Endometrial microvascular endothelial cells (primary cell): ENCODE results near the gene LAMB2. TPM values are rescaled to one million over a fixed set of nuclear protein-coding genes. Genes with fewer than 3 reads are reported as not detected.

Source experiments
- in situ Hi-C: cut with HindIII; loops from 2 replicates; pipeline ENCODE4 v1.10.0; 2017; ENCODE audit warnings: low sequenced_read_pairs, low pct_unique_long_range_greater_than_20kb; ENCODE audit errors: inconsistent ontology term
- total RNA-seq: library from RNA; depleted of rRNA; stranded (reverse); fragments of >200 nt; gene quantifications from one replicate; pipeline ENCODE4 v1.2.3, GENCODE V29; 2015; ENCODE audit errors: inconsistent ontology term

LAMB2 gene
- total RNA-seq = 315 TPM

- in situ Hi-C loops = no loop called here
Measured at GRCh38 chr3:49132437-49133225, at the start of gene LAMB2. Gene LAMB2 (minus strand): TSS chr3:49133050. CDS start chr3:49132867, 183 bp downstream.

GRCh38 chr3:49181351-49181750 lies 48.5 kb upstream of the LAMB2 start:
- in situ Hi-C loops = no loop called here

GRCh38 chr3:49180116-49180515 lies 47.3 kb upstream of the LAMB2 start:
- in situ Hi-C loops = no loop called here

- in situ Hi-C loops = no loop called here
Measured at GRCh38 chr3:49177073-49177472, 44.2 kb upstream of the LAMB2 start.

- in situ Hi-C loops = no loop called here
Measured at GRCh38 chr3:49175530-49175929, 42.7 kb upstream of the LAMB2 start.

GRCh38 chr3:49174397-49174985 lies 41.6 kb upstream of the LAMB2 start:
- in situ Hi-C loops = no loop called here

- in situ Hi-C loops = no loop called here
Measured at GRCh38 chr3:49173792-49174170, 40.9 kb upstream of the LAMB2 start.

- in situ Hi-C loops = no loop called here
Measured at GRCh38 chr3:49173116-49173791, 40.4 kb upstream of the LAMB2 start.

GRCh38 chr3:49172551-49173041 lies 39.7 kb upstream of the LAMB2 start:
- in situ Hi-C loops = no loop called here

- in situ Hi-C loops = no loop called here
Measured at GRCh38 chr3:49171775-49172500, 39.1 kb upstream of the LAMB2 start.

GRCh38 chr3:49171119-49171774 lies 38.4 kb upstream of the LAMB2 start, which contains the start of gene KLHDC8B:
Gene KLHDC8B (plus strand): TSS chr3:49171598. CDS start chr3:49172770, 1,172 bp downstream.
- in situ Hi-C loops = no loop called here

GRCh38 chr3:49170744-49171118 lies 37.9 kb upstream of the LAMB2 start:
- in situ Hi-C loops = no loop called here

GRCh38 chr3:49166752-49167556 lies 34.1 kb upstream of the LAMB2 start:
- in situ Hi-C loops = no loop called here

- in situ Hi-C loops = no loop called here
Measured at GRCh38 chr3:49165771-49166751, 33.2 kb upstream of the LAMB2 start, which contains the start of gene CCDC71. Gene CCDC71 (minus strand): TSS chr3:49166331. CDS start chr3:49164208, 2,123 bp downstream.

- in situ Hi-C loops = no loop called here
Measured at GRCh38 chr3:49164983-49165720, 32.3 kb upstream of the LAMB2 start.

GRCh38 chr3:49163609-49164008 lies 30.8 kb upstream of the LAMB2 start:
- in situ Hi-C loops = no loop called here
